NCI-H2227 treated with DMSO at 0.1 percent for 48 hours (cell line): ENCODE results near the gene MEAK7.

ENCODE experiments used
- DNase-seq: peaks from one replicate; lab custom pipeline; 2025; lab: John Stamatoyannopoulos, UW

Gene MEAK7

GRCh38 chr16:84504420-84505248 lies at the start of gene MEAK7:
MEAK7 (minus strand) TSS chr16:84504659; CDS start chr16:84498086, 6,573 bp downstream.
- DNase-seq: peak; percentile 84

- no peak for DNase-seq
These were observed 49.5 kb upstream of the MEAK7 start for GRCh38 chr16:84553873-84554399.

GRCh38 chr16:84552135-84552534 lies 47.7 kb upstream of the MEAK7 start:
- no peak for DNase-seq

GRCh38 chr16:84550096-84550495 lies 45.6 kb upstream of the MEAK7 start:
- no peak for DNase-seq

GRCh38 chr16:84548971-84549844 lies 44.7 kb upstream of the MEAK7 start:
- DNase-seq: no peak

- DNase-seq: no peak
These were observed 44.0 kb upstream of the MEAK7 start for GRCh38 chr16:84548508-84548907.

GRCh38 chr16:84547546-84548061 lies 43.1 kb upstream of the MEAK7 start:
- DNase-seq: no peak

- DNase-seq: no peak
These were observed 42.4 kb upstream of the MEAK7 start for GRCh38 chr16:84546669-84547545.

- DNase-seq: no peak
These were observed 40.8 kb upstream of the MEAK7 start for GRCh38 chr16:84545114-84545737.

- no peak for DNase-seq
These were observed 39.7 kb upstream of the MEAK7 start for GRCh38 chr16:84544031-84544773.

GRCh38 chr16:84543253-84543652 lies 38.8 kb upstream of the MEAK7 start:
- no peak for DNase-seq

- no peak for DNase-seq
These were observed 37.7 kb upstream of the MEAK7 start for GRCh38 chr16:84541999-84542817.

GRCh38 chr16:84540194-84540593 lies 35.7 kb upstream of the MEAK7 start:
- no peak for DNase-seq

GRCh38 chr16:84538222-84538840 lies 33.9 kb upstream of the MEAK7 start:
- DNase-seq: no peak

GRCh38 chr16:84537491-84538151 lies 33.2 kb upstream of the MEAK7 start:
- DNase-seq: no peak

- no peak for DNase-seq
These were observed 31.4 kb upstream of the MEAK7 start for GRCh38 chr16:84535851-84536250.

- DNase-seq: no peak
These were observed 30.9 kb upstream of the MEAK7 start for GRCh38 chr16:84535408-84535807.

GRCh38 chr16:84534815-84535214 lies 30.4 kb upstream of the MEAK7 start:
- no peak for DNase-seq
